ENCODE data around the gene ZFP36L2.
A peak's percentile ranks its signal among the peaks of the same experiment; 100 is the strongest.

Gene ZFP36L2

GRCh38 chr2:43186321-43186678, 40.1 kb downstream of the ZFP36L2 start:
- DNase-seq (ENCODE audit: low read depth): no peak

GRCh38 chr2:43185146-43185545, 41.3 kb downstream of the ZFP36L2 start:
- no peak for DNase-seq (ENCODE audit: low read depth)

DNA sequence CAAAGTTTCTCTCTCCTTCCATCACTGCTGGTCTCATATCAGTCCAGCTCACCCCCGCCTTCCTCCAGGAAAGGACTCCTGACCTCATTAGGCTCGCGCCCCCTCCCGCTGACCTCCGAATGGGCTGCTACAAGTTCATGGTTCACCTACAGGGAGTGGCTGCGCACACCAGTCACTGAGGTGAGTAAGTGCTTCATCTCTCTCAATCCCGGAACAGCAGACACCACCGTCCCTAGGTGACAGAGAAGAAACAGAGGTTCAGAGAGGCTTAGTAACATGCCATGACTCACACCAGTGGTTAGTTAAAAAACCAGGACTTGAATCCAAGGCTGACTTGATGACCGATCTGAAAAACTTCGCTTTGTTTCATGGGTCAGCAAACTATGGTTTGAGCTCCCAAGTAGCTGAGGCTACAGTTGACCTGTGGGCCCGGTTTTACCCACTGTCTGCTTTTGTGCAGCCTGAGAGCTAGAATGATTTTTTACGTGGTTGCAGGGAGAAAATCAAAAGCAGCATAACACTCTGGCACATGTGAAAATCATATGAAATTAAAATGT, 42.0 kb downstream of the ZFP36L2 start:
- DNase-seq (ENCODE audit: low read depth): peak; percentile 34

DNA sequence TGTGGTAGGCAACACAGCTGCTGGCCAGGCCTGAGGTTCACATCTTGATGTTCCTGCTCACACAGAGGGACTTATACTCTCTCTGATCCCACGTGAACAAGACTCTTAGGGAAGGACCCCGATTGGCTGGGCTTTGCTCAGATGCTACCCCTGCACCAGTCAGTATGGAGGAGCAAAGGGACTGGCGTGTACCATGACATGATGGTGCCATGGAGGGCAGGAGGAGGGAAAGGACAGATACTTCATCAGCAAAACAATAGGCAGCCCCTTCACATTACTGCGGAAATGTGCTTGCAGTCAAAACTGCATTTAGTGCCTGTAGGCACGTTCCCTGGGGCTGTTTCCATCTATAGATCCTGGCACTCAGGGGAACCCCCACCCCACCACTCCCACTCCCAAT, 42.7 kb downstream of the ZFP36L2 start:
- DNase-seq (ENCODE audit: low read depth): no peak

DNA sequence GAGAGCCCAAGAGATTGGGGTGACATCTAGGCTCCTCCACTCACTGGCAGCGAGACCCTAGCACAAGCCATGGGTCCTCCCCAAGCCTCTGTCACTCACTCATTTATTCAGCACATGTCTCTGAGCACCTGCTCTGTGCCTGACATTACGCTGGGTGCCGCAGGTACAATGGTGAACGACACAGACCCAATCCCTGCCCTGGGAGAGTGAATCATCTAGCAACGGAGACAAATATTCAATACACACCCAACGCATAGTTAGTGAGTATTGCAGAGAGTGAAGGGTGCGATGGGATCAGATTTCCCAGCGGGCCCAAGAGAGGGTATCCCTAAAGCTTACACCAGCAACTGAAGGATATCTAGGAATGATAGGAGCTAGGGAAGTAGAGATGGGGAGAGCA, 45.5 kb downstream of the ZFP36L2 start:
- no peak for DNase-seq (ENCODE audit: low read depth)

DNA sequence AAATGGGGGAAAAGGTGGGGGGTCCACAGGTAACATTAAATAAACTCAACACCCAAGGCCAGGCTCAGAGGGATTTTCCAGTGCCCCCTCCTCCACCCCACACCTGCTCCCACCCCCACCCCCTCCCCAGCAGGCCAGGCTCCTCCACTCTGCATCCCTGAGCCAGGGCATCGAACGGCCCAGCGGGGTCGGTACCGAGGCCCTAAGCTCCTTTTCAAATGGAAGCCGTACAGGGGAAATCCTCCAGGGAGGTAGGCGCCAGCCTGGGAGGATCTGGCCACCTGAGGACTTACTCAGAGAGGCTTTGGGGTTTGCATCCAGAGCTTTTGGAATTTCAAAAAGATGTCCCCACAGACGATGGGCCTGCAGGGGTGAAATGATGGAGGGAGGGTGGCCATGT, 46.5 kb downstream of the ZFP36L2 start:
- DNase-seq (ENCODE audit: low read depth): no peak

GRCh38 chr2:43178602-43179542, 47.5 kb downstream of the ZFP36L2 start:
- peak; percentile 86 for DNase-seq (ENCODE audit: low read depth)

GRCh38 chr2:43178055-43178598, 48.3 kb downstream of the ZFP36L2 start:
- DNase-seq (ENCODE audit: low read depth): no peak

- DNase-seq (ENCODE audit: low read depth): no peak
These were observed 50.0 kb downstream of the ZFP36L2 start for GRCh38 chr2:43176449-43176848.

DNA sequence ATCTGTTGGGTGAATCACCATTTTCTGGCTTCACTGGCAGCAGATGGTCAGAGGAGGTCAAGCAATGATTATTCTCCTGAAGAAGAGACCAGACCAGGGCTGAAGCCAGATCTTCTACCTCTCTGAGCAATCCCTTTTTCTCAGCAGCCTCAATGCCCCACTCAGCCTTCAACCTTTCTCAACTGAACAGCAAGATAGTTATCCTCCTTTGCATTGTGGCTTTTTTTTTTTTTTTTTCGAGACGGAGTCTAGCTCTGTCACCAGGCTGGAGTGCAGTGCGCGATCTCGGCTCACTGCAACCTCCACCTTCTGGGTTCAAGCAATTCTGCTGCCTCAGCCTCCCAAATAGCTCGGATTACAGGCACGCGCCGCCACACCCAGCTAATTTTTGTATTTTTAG, 50.5 kb downstream of the ZFP36L2 start:
- DNase-seq (ENCODE audit: low read depth): no peak

DNA sequence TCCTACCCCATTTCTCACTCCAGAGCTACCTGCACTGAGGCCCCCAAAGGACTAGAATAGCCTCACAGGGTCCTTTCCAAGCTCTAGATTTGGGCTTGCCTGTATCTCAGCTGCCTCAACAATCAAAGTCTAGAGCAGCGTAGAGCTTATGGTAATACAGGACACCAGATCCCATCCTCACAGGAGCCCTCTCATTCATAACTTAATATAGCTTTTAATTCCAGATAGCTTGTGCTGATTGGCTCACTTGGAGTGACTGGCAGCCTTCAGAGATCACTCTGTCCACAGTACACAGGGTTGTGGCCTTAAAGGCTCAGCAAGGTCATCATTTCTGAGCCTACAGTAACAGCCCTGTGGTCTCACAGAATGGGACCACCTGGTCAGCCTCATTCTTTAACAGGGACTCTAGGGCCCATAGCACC, 51.4 kb downstream of the ZFP36L2 start:
- DNase-seq (ENCODE audit: low read depth): no peak

GRCh38 chr2:43174368-43174916, 52.0 kb downstream of the ZFP36L2 start:
- DNase-seq (ENCODE audit: low read depth): no peak
